ENCODE measurements around the gene PEX11A. TPM values are rescaled to one million over a fixed set of nuclear protein-coding genes. Genes with fewer than 3 reads are reported as not detected.

Gene PEX11A
- total RNA-seq, 1 experiment from 2014 or later, result 1.3 TPM

DNA sequence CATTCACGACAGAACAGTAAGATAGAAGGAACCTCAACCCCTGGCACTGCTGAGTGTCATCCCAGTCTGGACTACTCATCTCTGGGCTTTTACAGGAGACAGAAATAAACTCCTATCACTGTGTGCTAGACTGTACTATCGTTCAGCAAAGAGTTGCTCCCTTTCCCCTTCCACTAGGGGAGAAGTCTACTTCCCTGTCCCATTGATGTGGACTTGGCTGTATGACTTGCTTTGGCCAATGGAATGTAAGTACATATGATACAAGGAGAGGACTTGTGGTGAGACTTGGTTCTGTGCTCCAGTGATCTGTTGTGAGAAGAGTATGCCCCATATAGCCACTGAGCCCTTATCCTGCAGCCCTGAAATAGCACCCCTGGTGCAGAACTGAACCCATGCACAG, 30.0 kb downstream of the PEX11A start:
- Histone ChIP-seq H2BK15ac (ENCODE audit: low read depth, low read length) (no peak overlapping the region), H3T11ph (ENCODE audit: low read length) (no peak overlapping the region), H2AFZ (ENCODE audit: low read length) (no peak overlapping the region), H2BK20ac (ENCODE audit: low read depth, low read length, poor library complexity, severe bottlenecking) (no peak overlapping the region), H3K4me2 (ENCODE audit: insufficient read depth, insufficient read length, low read length) (no peak overlapping the region), H3K14ac (ENCODE audit: insufficient read depth, low read length) (no peak overlapping the region), H3K27me3 (ENCODE audit: insufficient read depth, low read length) (no peaks in the 10 kb centered on the region; the same call in 1 of the 2 replicates), H3K23me2 (ENCODE audit: insufficient read length, low read depth, low read length, poor library complexity, severe bottlenecking) (no peaks in the 10 kb centered on the region), H3K4ac (ENCODE audit: low read depth, low read length) (no peak overlapping the region), H2BK12ac (ENCODE audit: insufficient read length, low read depth, low read length) (no peak overlapping the region), H3K9me3 (ENCODE audit: control insufficient read depth, low read depth, low read length) (no peaks in the 10 kb centered on the region), H3K79me2 (ENCODE audit: insufficient read depth, low read length) (no peaks in the 10 kb centered on the region), H3K79me1 (ENCODE audit: insufficient read depth, low read depth, low read length, poor library complexity, severe bottlenecking) (no peaks in the 10 kb centered on the region), H2AK5ac (ENCODE audit: insufficient read length, low read length) (no peak overlapping the region), H3K4me1 (ENCODE audit: insufficient read depth, low read length) (no peaks in the 10 kb centered on the region), H2BK120ac (ENCODE audit: low read depth, low read length, poor library complexity, severe bottlenecking) (no peak overlapping the region), H3K18ac (ENCODE audit: insufficient read length, low read depth, low read length) (no peak overlapping the region), H2BK5ac (ENCODE audit: insufficient read length, low read length) (no peak overlapping the region), H4K5ac (ENCODE audit: insufficient read length, low read depth, low read length) (no peak overlapping the region), H4K8ac (replicated peaks; ENCODE audit: insufficient read length, low read depth, low read length) (no peak overlapping the region), H3K23ac (ENCODE audit: insufficient read length, low read depth, low read length) (no peak overlapping the region), H3K9ac (ENCODE audit: extremely low read depth, insufficient read length, low read length) (no peak overlapping the region), H4K20me1 (ENCODE audit: control insufficient read depth, insufficient read depth, insufficient read length) (no peaks in the 10 kb centered on the region), H3K27ac (ENCODE audit: insufficient read length, low read depth, low read length) (no peak overlapping the region), H3K56ac (ENCODE audit: insufficient read length, low read depth, low read length) (no peak overlapping the region), H4K91ac (ENCODE audit: insufficient read length, low read depth, low read length) (no peak overlapping the region)
- Mint-ChIP-seq H3K4me3 (no peak overlapping the region), H3K36me3 (ENCODE audit: insufficient read depth in 1 of 3, low read depth in 3 of 3) (no peaks in the 10 kb centered on the region), H3K9me3 (no peaks in the 10 kb centered on the region), H3K27ac (no peak overlapping the region), H3K27me3 (ENCODE audit: low read depth) (peaks cover 49% of the 10 kb centered on the region), H3K4me1 (peaks cover 9 to 18% of the 10 kb centered on the region in 2 experiments)
- TF ChIP-seq, protein P1, sequence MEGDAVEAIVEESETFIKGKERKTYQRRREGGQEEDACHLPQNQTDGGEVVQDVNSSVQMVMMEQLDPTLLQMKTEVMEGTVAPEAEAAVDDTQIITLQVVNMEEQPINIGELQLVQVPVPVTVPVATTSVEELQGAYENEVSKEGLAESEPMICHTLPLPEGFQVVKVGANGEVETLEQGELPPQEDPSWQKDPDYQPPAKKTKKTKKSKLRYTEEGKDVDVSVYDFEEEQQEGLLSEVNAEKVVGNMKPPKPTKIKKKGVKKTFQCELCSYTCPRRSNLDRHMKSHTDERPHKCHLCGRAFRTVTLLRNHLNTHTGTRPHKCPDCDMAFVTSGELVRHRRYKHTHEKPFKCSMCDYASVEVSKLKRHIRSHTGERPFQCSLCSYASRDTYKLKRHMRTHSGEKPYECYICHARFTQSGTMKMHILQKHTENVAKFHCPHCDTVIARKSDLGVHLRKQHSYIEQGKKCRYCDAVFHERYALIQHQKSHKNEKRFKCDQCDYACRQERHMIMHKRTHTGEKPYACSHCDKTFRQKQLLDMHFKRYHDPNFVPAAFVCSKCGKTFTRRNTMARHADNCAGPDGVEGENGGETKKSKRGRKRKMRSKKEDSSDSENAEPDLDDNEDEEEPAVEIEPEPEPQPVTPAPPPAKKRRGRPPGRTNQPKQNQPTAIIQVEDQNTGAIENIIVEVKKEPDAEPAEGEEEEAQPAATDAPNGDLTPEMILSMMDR (conservative IDR thresholded peaks at IDR 0.05), result no peak
- WGBS (ENCODE audit: extremely low coverage, insufficient read length, low lambda C conversion rate), result no CpG with 5 or more reads among the region's 2 CpGs
- DNase-seq, result no peak

Measured in H9 (cell line).